NCI-H748 treated with DMSO at 0.1 percent for 48 hours (cell line): ENCODE results near the gene BAX.
"Not testable (repeated sequence)": the region's sequence is repeated elsewhere in the genome, so short reads cannot be mapped to it uniquely, and the experiment has no call there.

Experiments used
- DNase-seq: peaks from one replicate; lab custom pipeline; 2025; lab: John Stamatoyannopoulos, UW

Gene BAX

GRCh38 chr19:48954595-48955307 lies at the start of gene BAX:
TSS of gene BAX (plus strand) at chr19:48954875. CDS start at chr19:48954929, 54 bp downstream.
- peak; percentile 94 for DNase-seq

DNA sequence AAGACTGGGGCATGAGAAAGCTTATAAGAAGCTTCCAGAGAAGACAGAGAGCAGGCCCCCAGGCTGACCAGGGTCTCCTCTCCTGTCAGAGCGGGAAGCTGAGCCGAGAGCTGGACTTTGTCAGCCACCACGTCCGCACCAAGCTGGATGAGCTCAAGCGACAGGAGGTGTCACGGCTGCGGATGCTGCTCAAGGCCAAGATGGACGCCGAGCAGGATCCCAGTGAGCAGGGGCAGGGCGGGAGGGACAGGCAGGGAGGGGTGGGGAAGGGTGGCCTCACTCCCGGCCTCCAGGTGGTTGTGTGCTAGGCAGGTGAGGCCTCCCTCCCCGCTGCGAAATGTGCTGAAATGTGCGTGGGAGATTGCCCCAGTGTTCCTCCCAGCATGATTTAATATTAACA lies 49.0 kb upstream of the BAX start:
- no peak for DNase-seq

DNA sequence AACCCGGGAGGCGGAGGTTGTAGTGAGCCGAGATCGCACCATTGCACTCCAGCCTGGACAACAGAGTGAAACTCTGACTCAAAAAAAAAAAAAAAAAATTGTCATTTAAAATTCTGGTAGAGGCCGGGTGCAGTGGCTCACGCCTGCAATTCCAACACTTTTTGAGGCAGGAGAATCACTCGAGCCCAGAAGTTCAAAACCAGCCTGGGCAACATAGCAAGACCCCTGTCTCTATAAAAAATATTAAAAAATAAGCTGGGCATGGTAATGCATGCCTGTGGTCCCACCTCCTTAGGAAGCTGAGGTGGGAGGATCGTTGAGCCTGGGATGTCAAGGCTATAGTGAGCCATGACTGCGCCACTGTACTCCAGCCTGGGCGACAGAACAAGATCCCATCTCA lies 48.4 kb upstream of the BAX start:
- DNase-seq: no peak

- no peak for DNase-seq
Observed at GRCh38 chr19:48907671-48908070, 47.0 kb upstream of the BAX start.

DNA sequence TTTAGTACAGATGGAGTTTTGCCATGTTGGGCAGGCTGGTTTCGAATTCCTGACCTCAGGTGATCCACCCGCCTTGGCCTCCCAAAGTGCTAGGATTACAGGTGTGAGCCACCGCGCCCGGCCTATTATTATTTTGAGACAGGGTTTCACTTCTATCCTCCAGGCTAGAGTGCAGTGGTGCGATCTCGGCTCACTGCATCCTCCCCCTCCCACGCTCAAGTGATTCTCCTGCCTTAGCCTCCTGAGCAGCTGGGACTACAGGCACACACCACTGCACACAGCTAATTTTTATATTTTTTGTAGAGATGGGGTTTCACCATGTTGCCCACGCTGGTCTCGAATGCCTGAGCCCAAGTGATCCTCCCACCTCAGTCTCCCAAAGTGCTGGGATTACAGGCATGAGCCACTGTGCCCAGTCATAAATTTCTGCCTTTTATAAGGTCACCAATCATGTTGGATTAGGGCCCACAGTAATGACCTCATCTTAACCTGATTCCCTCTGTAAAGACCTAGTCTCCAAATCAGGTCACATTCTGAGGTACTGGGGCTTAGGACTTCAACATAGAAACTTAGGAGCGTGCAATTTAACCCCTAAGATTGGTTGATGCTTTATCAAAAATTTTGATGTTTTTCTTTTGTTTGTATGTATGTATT lies 45.1 kb upstream of the BAX start:
- DNase-seq: not testable (repeated sequence)

DNA sequence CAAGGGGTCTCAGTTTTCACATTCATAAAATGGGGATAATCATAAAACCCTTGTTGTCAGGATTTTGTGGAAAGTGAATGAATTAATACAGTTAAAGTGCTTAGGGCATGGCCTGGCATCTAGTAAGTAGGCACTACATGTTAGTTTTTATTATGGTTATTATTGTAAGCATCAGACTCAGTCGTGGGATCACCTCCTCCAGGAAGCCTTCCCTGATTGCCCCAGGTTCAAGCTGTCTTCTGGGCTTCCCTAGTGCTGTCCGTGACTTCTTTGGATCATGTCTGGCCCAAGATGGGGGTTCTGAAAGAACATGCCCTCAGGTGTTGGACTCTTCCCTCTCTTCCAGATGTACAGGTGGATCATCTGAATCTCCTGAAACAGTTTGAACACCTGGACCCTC lies 43.9 kb upstream of the BAX start:
- DNase-seq: no peak

GRCh38 chr19:48913114-48913889 lies 41.4 kb upstream of the BAX start:
- DNase-seq: no peak

GRCh38 chr19:48914181-48914580 lies 40.5 kb upstream of the BAX start:
- no peak for DNase-seq

DNA sequence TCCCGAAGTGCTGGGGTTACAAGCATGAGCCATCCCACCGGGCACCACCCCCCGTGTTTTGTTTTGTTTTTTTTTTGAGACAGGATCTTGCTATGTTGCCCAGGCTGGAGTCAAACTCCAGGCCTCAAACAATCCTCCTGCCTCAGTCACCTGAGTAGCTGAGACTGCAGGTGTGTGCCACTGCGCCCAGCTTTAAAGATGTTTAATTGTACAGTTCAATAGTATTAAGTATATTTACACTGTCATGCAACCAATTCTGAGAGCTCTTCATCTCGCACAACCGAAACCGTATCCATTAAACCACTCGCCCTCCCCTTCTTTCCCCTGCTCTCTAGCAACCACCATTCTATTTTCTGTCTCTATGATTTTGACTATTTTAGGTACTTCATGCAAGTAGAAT lies 38.9 kb upstream of the BAX start:
- no peak for DNase-seq

GRCh38 chr19:48918071-48918470 lies 36.6 kb upstream of the BAX start:
- DNase-seq: no peak

DNA sequence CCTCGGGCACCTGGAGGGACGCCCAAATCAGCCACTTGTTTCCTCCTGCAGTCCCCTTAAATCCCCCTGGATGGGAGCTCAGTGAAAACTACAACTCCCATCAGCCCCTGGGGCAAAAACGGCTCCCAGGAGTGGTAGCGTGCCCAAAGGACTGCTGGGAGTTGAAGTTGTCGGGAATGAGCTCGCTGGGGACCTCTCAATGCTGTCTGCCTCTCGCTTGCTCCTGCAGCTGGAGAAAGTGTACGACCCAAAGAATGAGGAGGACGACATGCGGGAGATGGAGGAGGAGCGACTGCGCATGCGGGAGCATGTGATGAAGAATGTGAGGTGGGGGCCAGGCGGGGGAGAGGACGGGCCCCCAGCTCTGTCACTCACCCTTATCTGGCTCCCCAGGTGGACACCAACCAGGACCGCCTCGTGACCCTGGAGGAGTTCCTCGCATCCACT lies 35.9 kb upstream of the BAX start:
- no peak for DNase-seq

DNA sequence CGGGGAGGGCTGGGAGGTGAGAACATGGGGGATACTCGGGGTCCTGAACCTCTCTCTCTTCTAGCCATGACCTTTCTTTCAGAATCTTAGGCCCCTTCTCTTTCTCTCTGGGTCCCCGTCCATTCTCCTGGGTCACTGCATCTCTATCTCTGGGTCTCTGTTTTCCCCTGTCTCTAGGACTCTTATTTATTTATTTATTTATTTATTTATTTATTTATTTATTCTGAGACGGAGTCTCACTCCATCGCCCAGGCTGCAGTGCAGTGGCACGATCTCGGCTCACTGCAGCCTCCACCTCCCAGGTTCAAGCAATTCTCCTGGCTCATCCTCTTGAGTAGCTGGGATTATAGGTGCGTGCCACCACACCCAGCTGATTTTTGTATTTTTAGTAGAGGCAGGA lies 35.4 kb upstream of the BAX start:
- DNase-seq: not testable (repeated sequence)

- no peak for DNase-seq
Observed at GRCh38 chr19:48920949-48921348, 33.7 kb upstream of the BAX start.

GRCh38 chr19:48921721-48922500 lies 32.8 kb upstream of the BAX start:
- no peak for DNase-seq

- no peak for DNase-seq
Observed at GRCh38 chr19:48922548-48923490, 31.9 kb upstream of the BAX start.

GRCh38 chr19:48925240-48925843 lies 29.3 kb upstream of the BAX start:
- no peak for DNase-seq

GRCh38 chr19:48925890-48926289 lies 28.8 kb upstream of the BAX start:
- DNase-seq: not testable (repeated sequence)

DNA sequence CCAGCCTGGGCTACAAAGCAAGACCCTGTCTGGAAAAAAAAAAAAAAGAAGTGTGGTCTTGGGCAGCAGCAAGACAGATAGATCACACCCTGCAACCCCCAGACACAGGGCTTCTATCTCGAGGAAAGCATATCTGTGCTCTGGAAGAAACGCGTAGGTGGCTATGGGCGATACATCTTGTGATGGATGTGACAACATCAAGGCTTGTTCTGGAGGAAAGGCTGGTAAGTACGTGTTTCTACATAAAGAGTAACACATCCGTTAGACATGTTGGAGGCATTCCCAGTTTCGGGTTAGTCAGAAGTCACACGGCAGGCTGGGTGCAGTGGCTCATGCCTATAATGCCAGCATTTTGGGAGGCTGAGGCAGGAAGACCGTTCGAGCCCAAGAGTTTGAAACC lies 27.8 kb upstream of the BAX start:
- DNase-seq: no peak

GRCh38 chr19:48927692-48928091 lies 27.0 kb upstream of the BAX start:
- not testable (repeated sequence) for DNase-seq

GRCh38 chr19:48928164-48929025 lies 26.3 kb upstream of the BAX start:
- no peak for DNase-seq
